GM19099 (cell line): ENCODE data around the gene NUF2.

Experiments
- POLR2A ChIP-seq: IDR thresholded peaks from 3 replicates; pipeline ENCODE4 v1.6.1; 2011; ENCODE audit warnings: low read depth; ENCODE audit not compliant: insufficient read length; ENCODE audit errors: extremely low read depth

NUF2 gene

GRCh38 chr1:163315773-163316374, 5.9 kb upstream of the NUF2 start:
- no peak for TF ChIP-seq POLR2A

DNA sequence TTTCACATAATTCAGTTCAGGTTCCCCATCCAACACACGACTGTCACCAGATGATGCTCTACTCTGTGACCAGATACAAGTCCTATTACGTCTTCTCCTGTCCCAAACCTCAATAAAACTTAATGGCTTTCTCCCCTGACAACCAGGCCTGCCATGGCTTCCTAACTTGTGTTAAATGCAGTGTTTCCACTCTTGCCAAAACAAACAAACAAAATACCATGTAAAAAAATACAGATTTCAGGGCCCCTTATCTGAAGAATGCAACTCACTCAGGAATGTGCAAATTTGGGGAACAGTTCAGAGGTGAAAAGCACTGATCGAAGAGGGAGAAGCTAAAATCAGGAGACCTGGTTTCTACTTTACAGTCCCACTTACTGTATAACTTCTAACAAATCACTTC, 863 bp upstream of the NUF2 start:
- TF ChIP-seq POLR2A: no peak

GRCh38 chr1:163331116-163331515, 9.4 kb downstream of the NUF2 start:
- no peak for TF ChIP-seq POLR2A

- TF ChIP-seq POLR2A: no peak
Observed at GRCh38 chr1:163335216-163335615, 13.5 kb downstream of the NUF2 start.

DNA sequence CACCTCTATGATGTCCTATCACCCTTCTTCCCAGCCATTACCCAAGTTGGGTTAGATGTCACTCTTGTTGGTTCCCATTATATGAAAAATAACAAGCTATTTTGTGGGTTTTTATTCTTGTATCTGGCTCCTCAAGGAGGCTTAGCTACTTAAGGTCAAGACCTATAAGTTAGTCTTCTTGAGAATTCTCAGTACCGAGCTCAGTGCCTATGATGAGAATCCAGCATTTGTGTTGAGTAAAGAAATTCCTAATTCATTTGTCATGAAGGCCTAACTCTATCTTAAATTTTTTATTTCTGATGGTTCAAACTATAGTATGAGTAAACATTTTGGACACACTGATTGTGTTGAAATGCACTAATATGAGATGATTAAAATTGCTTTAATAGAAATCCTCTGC, 15.9 kb downstream of the NUF2 start:
- TF ChIP-seq POLR2A: no peak

DNA sequence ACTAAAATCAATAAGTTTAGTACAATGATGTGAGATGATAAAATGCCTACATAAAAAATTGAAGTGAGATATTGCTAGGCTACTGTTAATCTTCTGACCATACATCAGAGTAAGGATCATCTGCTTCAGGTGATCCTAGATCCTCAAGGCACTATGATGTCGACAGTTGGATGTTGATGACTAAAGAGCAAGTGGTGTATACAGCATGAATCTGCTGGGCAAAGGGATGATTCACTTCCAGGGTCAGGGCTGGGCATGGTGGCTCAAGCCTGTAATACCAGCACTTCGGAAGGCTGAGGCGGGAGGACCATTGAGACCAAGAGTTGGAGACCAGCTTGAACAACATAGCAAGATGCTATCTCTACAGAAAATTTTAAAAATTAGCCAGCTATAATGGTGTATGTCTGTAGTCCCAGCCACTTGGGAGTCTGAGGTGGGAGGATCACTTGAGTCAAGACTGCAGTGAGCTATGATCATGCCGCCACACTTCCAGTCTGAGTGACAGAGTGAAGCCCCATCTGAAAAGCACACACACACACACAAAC, 24.6 kb downstream of the NUF2 start:
- no peak for TF ChIP-seq POLR2A

- TF ChIP-seq POLR2A: no peak
Observed at GRCh38 chr1:163347106-163347505, 25.4 kb downstream of the NUF2 start.

- no peak for TF ChIP-seq POLR2A
Observed at GRCh38 chr1:163351912-163352311, 30.2 kb downstream of the NUF2 start.

DNA sequence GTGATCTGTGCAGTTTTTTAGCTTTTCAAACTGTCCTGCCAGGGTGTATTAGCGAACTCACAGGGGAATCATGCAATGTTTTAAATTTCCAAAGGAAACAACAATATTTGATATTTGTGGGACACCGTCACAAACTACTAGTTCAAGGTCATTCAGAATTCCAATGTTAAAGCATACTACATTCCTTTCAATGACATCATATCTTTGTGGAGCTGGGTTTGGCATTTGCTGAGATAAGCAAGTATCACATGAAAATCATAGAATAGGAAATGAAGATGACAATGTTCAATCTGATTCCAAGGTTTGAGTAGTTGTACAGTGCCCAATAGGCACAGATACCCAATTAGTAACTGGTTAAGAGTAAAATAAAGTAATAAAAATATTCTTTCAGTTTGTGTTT, 35.6 kb downstream of the NUF2 start:
- TF ChIP-seq POLR2A: no peak

DNA sequence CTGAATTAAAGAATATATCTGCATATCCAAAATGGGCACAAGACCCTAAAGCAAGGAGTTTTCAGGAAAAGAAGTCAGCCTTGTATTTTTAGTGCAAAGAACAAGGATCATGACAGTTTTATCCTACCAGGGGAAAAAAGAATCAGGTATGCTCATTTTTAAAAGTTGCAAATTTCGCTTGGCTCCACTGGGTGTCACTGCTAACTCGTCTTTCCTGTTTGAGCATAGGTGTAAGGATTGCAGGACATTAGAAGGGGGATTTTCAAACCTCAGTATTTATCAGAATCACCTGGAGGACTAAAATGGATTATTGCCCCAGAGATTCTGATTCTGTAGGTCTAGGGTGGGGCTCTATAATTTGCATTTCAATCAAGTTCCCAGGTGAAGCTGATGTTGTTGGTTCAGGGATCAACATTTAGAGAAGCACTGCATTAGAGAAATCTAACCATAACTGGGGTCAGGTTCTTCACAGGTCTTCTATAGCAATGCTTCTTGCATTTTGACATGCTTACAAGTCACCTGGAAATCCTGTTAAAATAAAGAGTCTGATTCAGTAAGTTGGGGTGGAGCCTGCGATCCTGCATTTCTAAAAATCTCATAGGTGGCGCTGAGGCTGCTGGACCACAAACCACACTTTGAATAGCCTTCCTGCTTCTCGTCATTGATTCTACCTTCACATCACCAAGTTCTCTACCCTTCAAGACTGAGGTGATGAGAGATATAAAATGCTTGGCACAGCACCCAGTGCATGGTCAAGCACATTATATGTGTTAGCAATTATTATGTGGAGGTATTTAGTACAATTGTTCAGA, 39.6 kb downstream of the NUF2 start:
- no peak for TF ChIP-seq POLR2A

GRCh38 chr1:163365186-163365585, 43.4 kb downstream of the NUF2 start:
- TF ChIP-seq POLR2A: no peak

GRCh38 chr1:163366555-163366954, 44.8 kb downstream of the NUF2 start:
- TF ChIP-seq POLR2A: no peak

GRCh38 chr1:163367721-163368120, 46.0 kb downstream of the NUF2 start:
- no peak for TF ChIP-seq POLR2A

DNA sequence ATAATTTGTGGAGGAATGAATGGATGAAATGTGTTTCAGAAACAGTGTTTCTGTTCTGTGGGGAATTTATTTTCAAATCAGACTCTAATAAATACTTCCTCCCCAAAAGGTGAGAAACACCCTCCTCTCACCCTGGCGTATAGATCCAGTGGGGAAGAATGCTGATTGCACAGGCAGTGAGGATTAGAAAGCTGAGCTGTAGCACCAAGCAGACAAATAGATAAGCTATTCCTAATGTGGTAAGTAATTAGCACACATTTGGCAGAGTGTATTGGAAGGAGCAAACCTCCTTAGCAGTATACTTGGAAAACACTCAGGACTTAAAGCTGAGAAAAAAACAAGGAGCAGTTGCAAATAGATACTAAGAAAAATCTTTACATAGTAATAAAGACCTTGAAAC, 50.8 kb downstream of the NUF2 start:
- TF ChIP-seq POLR2A: no peak

DNA sequence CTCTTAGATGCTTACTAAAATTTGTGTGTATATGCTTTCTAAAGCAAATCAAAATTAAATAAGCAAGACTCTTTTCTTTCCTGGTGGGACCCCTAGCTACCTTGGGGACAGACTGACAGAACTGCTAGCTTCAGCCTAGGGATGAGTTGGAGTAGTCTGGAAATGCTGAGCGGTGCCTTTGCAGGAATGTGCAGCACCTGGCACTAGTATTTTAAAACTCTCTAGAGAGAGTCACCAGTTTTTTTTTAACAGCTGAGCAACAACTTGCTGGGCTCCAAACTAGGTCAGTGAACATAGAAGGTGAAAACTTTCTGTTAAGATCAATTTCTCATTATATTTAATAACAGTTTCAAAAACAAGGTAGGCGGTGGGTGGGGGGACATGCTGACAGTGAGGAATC, 56.8 kb downstream of the NUF2 start:
- TF ChIP-seq POLR2A: no peak

- no peak for TF ChIP-seq POLR2A
Observed at GRCh38 chr1:163379801-163380200, 58.0 kb downstream of the NUF2 start.
